Activated naive CD8-positive, alpha-beta T cell (primary cell): Measurements from ENCODE around the gene SH2B2.
"Not testable (repeated sequence)": the region's sequence is repeated elsewhere in the genome, so short reads cannot be mapped to it uniquely, and the experiment has no call there.

ENCODE experiments used
- H3K27ac Mint-ChIP-seq: one replicate; pipeline ENCODE4 v1.8.0; 2021; ENCODE audit warnings: mixed read lengths
- H3K27me3 Mint-ChIP-seq: one replicate; pipeline ENCODE4 v1.8.0; 2021; ENCODE audit warnings: mixed read lengths
- H3K36me3 Mint-ChIP-seq: one replicate; pipeline ENCODE4 v1.8.0; 2021; ENCODE audit warnings: mixed read lengths
- H3K4me1 Mint-ChIP-seq: one replicate; pipeline ENCODE4 v1.8.0; 2021; ENCODE audit warnings: low read depth, mixed read lengths
- H3K4me3 Mint-ChIP-seq: one replicate; pipeline ENCODE4 v1.8.0; 2021; ENCODE audit warnings: mild to moderate bottlenecking, mixed read lengths
- H3K9me3 Mint-ChIP-seq: one replicate; pipeline ENCODE4 v1.8.0; 2021; ENCODE audit warnings: low read depth, mixed read lengths

Gene SH2B2

GRCh38 chr7:102325106-102325505 lies 38.4 kb downstream of the SH2B2 start:
- H3K27me3 Mint-ChIP-seq: not testable (repeated sequence)

GRCh38 chr7:102326157-102326889 lies 39.7 kb downstream of the SH2B2 start:
- H3K27ac Mint-ChIP-seq: no peak overlapping the region
- no peaks in the 10 kb centered on the region for H3K9me3 Mint-ChIP-seq
- no peaks in the 10 kb centered on the region for H3K4me1 Mint-ChIP-seq
- peaks cover 2% of the 10 kb centered on the region for H3K27me3 Mint-ChIP-seq
- no peaks in the 10 kb centered on the region for H3K36me3 Mint-ChIP-seq
- no peak overlapping the region for H3K4me3 Mint-ChIP-seq

More at GRCh38 chr7:102325106-102325505, 38.4 kb downstream of the SH2B2 start:
- not testable (repeated sequence) for H3K9me3 Mint-ChIP-seq, H3K27ac Mint-ChIP-seq, H3K36me3 Mint-ChIP-seq, H3K4me1 Mint-ChIP-seq, H3K4me3 Mint-ChIP-seq

DNA sequence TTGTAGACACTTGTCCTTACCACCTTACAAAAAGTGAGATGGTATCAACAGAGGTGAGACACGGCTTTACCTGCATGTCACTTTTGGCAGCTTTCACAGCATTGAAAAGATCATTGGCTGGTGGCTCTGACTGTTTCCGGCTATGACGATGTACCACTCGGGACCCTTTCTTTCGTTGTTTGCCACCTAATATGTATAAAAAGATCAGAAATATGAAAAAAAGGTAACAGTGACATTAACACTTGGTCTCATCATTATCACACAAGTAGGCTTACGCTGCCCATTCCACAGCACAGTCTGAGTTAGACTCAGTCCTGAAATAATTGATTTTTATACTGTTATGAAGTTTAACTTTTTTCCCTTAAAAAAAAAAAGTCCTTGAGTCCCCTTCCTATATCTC lies 40.5 kb downstream of the SH2B2 start:
- H3K4me1 Mint-ChIP-seq, H3K4me3 Mint-ChIP-seq, H3K9me3 Mint-ChIP-seq, H3K27me3 Mint-ChIP-seq, H3K36me3 Mint-ChIP-seq, H3K27ac Mint-ChIP-seq: not testable (repeated sequence)

- not testable (repeated sequence) for H3K27ac Mint-ChIP-seq, H3K36me3 Mint-ChIP-seq, H3K27me3 Mint-ChIP-seq, H3K4me1 Mint-ChIP-seq, H3K9me3 Mint-ChIP-seq, H3K4me3 Mint-ChIP-seq
These were observed 42.2 kb downstream of the SH2B2 start for GRCh38 chr7:102328863-102329262.

- not testable (repeated sequence) for H3K4me3 Mint-ChIP-seq, H3K4me1 Mint-ChIP-seq, H3K9me3 Mint-ChIP-seq, H3K36me3 Mint-ChIP-seq, H3K27me3 Mint-ChIP-seq, H3K27ac Mint-ChIP-seq
These were observed 42.7 kb downstream of the SH2B2 start for GRCh38 chr7:102329366-102329765.

DNA sequence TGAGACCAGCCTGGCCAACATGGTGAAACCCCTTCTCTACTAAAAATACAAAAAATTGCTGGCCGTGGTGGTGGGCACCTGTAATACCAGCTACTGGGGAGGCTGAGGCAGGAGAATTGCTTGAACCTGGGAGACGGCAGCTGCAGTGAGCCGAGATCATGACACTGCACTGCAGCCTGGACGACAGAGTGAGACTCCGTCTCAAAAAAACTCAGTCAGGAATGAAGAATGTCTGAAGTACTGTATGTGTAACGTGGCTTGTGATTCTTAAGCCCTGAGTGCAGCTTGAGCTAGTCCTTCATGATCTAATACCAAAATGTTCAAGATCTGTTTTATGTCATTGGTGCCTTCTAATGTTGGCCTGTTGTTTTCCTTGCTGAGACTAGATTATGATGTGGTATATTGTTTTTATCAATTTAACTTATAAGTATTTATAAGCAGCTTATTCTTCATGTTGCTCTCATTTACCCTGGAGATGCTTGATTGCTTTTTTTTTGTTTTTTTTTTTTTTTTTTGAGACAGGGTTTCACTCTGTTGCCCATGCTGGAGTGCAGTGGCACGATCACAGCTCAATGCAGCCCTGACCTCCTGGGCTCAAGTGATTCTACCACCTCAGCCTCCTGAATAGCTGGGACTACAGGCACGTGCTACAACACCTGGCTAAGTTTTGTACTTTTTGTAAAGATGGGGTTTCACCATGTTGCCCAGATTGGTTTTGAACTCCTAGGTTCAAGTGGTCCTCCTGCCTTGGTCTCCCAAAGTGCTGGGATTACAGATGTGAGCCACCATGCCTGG lies 44.2 kb downstream of the SH2B2 start:
- not testable (repeated sequence) for H3K9me3 Mint-ChIP-seq, H3K36me3 Mint-ChIP-seq, H3K27me3 Mint-ChIP-seq, H3K27ac Mint-ChIP-seq, H3K4me1 Mint-ChIP-seq, H3K4me3 Mint-ChIP-seq

- not testable (repeated sequence) for H3K27ac Mint-ChIP-seq, H3K4me1 Mint-ChIP-seq, H3K36me3 Mint-ChIP-seq, H3K4me3 Mint-ChIP-seq, H3K27me3 Mint-ChIP-seq, H3K9me3 Mint-ChIP-seq
These were observed 48.9 kb downstream of the SH2B2 start for GRCh38 chr7:102335574-102335973.

- not testable (repeated sequence) for H3K4me3 Mint-ChIP-seq, H3K27ac Mint-ChIP-seq, H3K9me3 Mint-ChIP-seq, H3K27me3 Mint-ChIP-seq, H3K4me1 Mint-ChIP-seq, H3K36me3 Mint-ChIP-seq
These were observed 50.3 kb downstream of the SH2B2 start for GRCh38 chr7:102337002-102337401.

DNA sequence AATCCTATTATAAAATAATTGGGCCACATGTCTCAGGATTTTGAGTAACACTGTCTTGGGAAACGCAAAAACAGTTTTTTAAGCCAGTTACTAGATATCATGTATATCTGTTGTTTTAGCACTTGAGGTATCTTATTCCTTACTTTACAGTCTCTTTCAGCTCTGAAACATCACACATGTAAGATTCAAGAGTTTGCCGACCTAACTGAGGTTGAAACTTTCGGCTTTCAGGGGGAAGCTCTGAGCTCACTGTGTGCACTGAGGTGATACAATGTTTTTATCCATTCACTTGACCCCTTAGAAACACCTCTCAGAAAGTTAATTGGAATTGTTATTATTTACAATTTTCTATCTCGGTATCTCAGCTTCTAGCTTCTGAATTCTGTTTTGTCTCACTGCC lies 50.8 kb downstream of the SH2B2 start:
- H3K9me3 Mint-ChIP-seq, H3K27ac Mint-ChIP-seq, H3K36me3 Mint-ChIP-seq, H3K27me3 Mint-ChIP-seq, H3K4me1 Mint-ChIP-seq, H3K4me3 Mint-ChIP-seq: not testable (repeated sequence)

DNA sequence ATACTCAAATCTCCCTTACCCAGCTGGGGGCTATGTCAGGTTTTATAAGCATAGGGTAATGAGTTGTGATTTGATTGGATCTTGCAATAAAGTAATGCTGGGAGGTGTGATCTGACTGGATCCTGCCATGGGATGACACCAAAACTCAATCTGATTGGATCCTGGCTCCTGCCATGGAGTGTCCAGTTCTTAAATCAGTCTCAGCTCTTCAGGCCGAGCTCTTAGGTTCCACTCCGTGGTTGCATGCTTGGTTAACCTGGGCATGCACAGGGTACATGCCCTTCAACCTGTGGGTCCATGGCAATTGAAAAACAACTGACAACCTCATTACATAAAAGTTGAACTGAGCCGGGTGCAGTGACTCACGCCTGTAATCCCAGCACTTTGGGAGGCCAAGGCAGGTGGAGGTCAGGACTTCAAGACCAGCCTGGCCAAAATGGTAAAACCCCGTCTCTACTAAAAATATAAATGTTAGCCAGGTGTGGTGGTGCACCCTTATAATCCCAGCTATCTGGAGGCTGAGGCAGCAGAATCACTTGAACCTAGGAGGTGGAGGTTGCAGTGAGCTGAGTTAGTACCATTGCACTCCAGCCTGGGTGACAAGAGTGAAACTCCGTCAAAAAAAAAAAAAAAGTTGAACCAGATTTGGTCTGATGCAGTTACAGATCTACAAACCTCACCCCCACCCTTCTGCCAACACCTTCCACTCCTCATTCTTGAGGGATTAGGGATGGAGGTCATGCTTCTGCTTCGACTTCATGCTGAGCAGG lies 54.1 kb downstream of the SH2B2 start:
- H3K4me1 Mint-ChIP-seq, H3K4me3 Mint-ChIP-seq, H3K9me3 Mint-ChIP-seq, H3K27ac Mint-ChIP-seq, H3K36me3 Mint-ChIP-seq, H3K27me3 Mint-ChIP-seq: not testable (repeated sequence)

GRCh38 chr7:102346983-102347382 lies 60.3 kb downstream of the SH2B2 start:
- not testable (repeated sequence) for H3K4me3 Mint-ChIP-seq, H3K36me3 Mint-ChIP-seq, H3K4me1 Mint-ChIP-seq, H3K27ac Mint-ChIP-seq, H3K27me3 Mint-ChIP-seq, H3K9me3 Mint-ChIP-seq

DNA sequence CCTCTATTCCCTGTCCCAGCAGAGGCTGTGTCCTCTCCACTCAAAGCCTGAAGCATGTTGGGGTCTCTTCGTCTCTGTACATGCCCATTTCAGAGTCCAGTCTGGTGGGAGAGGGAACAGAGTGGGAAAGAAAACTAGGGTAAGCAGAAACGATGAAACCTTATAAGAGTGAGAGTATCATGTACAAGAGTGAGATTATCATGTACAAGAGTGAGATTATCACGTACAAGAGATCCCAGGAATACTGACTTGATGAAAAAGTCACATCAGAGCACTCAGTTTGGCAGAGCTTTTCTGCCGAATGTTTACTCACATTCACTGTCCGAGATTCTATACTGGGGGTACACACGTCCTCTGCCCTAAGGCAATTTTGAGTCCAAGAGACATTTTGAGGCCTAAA lies 69.7 kb downstream of the SH2B2 start, which contains the start of gene SPDYE6:
TSS of gene SPDYE6 (minus strand) at position 101 of the 400 bp plus-strand sequence. CDS start 421 bp downstream, outside the sequence.
- not testable (repeated sequence) for H3K4me3 Mint-ChIP-seq, H3K27ac Mint-ChIP-seq, H3K9me3 Mint-ChIP-seq, H3K27me3 Mint-ChIP-seq, H3K36me3 Mint-ChIP-seq, H3K4me1 Mint-ChIP-seq

GRCh38 chr7:102363549-102364393 lies 77.1 kb downstream of the SH2B2 start:
- H3K27me3 Mint-ChIP-seq, H3K9me3 Mint-ChIP-seq, H3K36me3 Mint-ChIP-seq: not testable (repeated sequence)
- H3K4me1 Mint-ChIP-seq: peaks cover 19% of the 10 kb centered on the region
- peak overlapping the region; percentile 92 for H3K4me3 Mint-ChIP-seq
- peak overlapping the region; percentile 88 for H3K27ac Mint-ChIP-seq

DNA sequence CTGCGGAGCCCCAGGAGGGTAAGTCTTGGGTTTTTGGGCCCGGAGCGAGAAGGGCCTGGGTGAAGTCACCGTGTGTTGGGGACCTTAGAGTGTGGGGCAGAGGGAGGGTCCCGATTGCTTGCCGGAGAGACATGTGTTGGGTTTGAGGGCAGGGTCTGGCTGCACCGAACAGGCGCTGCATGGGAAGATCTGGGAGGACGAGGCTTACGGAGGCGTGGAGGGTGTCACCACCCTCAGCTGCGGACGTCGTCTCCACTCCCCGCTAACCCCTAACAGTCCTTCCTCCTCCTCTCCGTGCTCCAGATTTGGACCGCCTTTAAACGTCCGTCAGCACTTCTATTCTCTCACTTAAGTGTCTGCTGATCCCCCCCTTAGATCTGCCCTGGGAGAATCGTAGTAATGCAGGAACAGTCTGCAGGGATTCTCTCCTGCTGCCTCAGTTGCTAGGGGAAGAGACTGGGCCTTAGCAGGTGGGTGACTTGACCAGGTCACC lies 77.8 kb downstream of the SH2B2 start:
- Mint-ChIP-seq H3K4me1 (peaks cover 19% of the 10 kb centered on the region), H3K27ac (peak overlapping the region; percentile 79), H3K4me3 (peak overlapping the region; percentile 92)
- H3K27me3 Mint-ChIP-seq, H3K9me3 Mint-ChIP-seq, H3K36me3 Mint-ChIP-seq: not testable (repeated sequence)
